GM12864 (cell line): ENCODE results near the gene STEAP1B.
"Not testable (repeated sequence)": the region's sequence is repeated elsewhere in the genome, so short reads cannot be mapped to it uniquely, and the experiment has no call there.

Source experiments
- DNase-seq: peaks from one replicate; pipeline ENCODE4 v3.0.0-alpha.2; 2011; ENCODE audit warnings: low read depth
- H3K4me3 ChIP-seq: 2 replicates; pipeline ENCODE4 v1.5.1; 2011; ENCODE audit warnings: mild to moderate bottlenecking, low read depth, low read length, control low read depth
- TF ChIP-seq, protein P1 (sequence below): IDR thresholded peaks from 2 replicates; pipeline ENCODE4 v1.5.1; 2011; ENCODE audit warnings: low read depth, mild to moderate bottlenecking, moderate library complexity, low read length, control low read depth, inconsistent platforms; ENCODE audit errors: missing control alignments

STEAP1B gene

DNA sequence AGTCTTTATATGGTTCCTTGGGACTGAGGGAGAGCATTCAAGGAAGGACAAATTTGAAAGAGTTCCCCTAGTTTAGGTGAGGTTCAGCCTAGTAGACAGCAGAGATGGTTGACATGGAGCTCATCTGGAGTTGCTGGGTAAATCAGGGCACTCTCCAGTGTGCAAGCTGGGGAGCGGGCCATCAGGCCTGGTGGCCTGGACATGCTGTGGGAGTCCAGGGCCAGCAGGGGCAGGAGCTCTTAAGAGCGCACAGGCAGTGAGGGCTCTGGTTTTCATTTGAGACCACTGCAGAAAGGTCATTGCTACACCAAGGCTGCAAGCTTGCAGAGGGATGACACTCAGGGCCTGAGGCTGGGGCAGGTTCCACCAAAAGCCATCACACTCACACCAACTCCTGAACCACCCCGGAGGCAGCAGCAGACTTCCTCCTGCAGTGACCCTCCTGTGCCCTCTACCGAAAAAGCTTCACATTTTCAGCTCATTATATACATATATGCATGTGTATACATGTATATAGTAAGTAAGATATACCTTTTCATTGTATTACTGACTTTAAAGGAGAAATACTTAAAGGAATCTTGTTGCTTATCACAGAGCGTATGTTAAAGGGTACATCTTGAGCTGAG, 39.5 kb downstream of the STEAP1B start:
- no peak for DNase-seq
- TF ChIP-seq, protein P1, sequence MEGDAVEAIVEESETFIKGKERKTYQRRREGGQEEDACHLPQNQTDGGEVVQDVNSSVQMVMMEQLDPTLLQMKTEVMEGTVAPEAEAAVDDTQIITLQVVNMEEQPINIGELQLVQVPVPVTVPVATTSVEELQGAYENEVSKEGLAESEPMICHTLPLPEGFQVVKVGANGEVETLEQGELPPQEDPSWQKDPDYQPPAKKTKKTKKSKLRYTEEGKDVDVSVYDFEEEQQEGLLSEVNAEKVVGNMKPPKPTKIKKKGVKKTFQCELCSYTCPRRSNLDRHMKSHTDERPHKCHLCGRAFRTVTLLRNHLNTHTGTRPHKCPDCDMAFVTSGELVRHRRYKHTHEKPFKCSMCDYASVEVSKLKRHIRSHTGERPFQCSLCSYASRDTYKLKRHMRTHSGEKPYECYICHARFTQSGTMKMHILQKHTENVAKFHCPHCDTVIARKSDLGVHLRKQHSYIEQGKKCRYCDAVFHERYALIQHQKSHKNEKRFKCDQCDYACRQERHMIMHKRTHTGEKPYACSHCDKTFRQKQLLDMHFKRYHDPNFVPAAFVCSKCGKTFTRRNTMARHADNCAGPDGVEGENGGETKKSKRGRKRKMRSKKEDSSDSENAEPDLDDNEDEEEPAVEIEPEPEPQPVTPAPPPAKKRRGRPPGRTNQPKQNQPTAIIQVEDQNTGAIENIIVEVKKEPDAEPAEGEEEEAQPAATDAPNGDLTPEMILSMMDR, result no peak
- no peak overlapping the region for H3K4me3 ChIP-seq

DNA sequence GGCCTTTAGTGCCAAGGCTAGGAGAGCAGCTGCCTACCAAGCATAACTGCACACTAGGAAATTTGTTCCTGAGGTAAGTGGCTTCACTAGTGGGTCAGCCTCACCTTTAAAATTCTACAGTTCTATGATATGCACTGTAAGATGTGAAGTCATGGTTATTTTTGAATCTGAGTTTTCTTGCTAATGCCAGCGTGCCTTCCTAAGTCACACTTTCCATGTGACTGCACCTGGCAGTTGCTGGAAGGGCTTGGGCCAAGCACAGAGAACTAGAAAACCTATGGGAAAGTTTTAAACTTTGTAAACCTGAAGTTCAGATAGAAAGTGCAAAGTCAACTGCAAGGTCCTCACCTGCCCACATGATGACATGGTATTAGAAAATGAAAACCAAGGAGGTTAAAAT, 42.5 kb downstream of the STEAP1B start:
- TF ChIP-seq, protein P1, result no peak
- no peak for DNase-seq
- no peak overlapping the region for H3K4me3 ChIP-seq

DNA sequence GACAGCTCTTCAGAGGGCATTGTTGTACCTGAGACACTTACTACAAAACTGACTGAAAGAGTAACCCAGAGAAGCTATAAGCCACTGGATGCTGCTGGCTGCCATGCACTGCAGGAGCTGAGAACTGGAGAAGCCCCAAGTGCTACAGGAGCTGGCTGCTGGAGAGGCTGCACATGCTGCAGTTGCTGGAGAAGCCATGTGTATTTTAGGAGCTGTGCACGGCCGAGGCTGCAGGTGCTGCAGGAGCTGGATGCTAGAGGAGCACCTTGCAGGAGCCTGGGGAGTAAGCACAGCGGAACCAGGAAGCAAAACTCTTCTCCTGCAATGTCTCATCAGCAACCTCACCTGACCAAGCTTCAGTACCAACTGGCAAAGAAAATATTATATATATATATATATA, 45.5 kb downstream of the STEAP1B start:
- no peak for DNase-seq
- TF ChIP-seq, protein P1, result no peak
- no peak overlapping the region for H3K4me3 ChIP-seq

DNA sequence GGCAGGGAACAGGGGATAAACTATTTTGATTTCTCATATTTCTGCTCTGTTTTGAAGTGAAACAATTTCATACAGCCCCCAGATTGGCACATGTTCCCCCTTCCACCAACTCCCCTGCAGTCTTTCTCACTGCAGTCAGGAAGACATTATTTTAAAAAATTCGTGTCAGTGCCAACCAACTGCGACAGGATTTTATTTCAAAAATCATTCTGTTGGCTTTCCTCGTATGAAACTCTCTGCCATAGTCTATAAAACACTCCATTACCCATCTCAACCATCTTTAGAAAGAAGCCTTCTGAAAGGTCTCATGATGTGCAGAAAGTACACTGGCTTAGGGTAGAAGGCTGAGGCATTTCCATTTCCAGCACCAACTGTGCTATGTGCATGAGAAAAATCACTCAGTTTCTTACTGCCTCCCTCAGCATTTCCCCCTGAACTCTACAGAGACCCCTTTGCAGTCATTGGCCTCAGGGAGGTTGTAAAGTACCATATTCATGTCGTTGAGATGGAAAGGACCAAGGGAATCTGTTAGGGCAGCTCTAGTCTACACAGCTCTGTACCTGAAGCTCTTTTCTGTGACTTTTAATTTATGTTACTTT, 46.9 kb downstream of the STEAP1B start:
- H3K4me3 ChIP-seq, result no peak overlapping the region
- DNase-seq, result no peak
- TF ChIP-seq, protein P1, result no peak

DNA sequence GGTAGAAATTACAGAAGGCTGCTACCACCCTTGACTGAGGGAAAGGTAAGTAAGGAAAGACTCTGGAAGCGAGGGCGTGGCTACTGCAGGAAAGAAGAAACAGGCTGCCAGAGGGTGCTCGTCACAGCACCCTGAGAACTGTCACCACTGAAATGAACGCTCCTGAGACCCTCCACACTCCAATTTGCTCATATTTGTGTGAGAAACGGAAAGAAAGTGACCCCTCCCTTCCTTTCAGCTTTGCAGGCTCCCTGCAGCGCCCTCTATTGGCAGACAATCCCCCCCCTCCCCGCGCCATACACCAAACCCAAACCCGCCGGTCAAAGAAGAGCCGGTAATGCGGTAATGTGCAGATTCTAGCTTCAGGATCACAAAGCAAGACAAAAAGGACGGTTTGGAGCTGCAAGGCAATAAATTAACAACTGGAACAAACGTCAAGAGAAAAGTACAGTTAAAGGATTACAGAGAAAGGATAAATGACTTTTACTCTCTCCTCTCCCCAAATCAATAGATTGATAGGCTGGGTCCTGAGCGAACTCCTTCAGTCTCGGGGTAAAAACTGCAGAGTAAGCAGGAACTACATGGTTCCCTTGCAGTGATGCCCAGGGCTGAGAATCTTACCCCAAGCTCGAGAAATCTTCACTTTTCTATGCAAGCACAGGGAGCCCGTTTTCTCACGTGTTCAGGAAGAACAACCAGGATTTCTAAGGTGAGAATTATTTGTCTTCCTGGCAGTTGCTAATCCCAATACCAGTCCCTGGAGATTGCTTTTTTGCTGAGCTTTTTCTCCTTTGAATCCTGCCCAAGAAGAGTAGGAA, 47.6 kb downstream of the STEAP1B start:
- TF ChIP-seq, protein P1, result peak; percentile 72
- H3K4me3 ChIP-seq, result no peak overlapping the region; the same call in 1 of the 2 replicates
- no peak for DNase-seq

DNA sequence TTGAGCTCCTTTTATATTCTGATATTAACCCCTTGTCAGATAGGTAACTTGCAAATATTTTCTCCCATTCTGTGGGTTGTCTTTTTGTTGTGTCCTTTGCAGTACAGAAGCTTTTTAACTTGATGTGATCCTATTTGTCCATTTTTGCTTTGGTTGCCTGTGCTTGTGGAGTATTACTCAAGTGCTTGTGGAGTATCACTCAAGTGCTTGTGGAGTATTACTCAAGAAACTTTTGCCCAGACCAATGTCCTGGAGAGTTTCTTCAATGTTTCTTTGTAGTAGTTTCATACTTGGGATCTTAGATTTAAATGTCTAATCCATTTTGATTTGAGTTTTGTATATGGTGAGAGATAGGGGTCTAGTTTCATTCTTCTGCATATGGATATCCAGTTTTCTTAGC, 50.0 kb downstream of the STEAP1B start:
- DNase-seq, H3K4me3 ChIP-seq: not testable (repeated sequence)

DNA sequence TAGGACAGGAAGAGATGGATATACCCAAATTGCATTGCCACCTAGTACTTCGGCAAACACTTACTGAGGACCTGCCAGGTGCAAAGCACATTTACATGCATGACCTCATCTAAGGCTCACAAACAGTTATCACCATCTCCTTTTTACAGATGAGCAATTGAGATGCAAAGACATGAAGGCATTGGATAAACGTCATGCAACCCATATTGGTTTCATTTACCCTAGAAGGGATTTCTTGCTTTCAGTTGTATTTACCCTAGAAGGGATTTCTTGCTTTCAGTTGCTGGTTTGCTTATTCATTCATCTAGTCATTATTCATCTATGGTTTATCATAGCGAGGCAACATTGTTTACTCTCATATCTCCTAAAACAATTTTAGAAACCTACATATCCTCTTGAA, 52.2 kb downstream of the STEAP1B start:
- TF ChIP-seq, protein P1, result no peak
- H3K4me3 ChIP-seq, result no peak overlapping the region
- peak; percentile 83 for DNase-seq
